HepG2 (cell line): Measurements from ENCODE around the gene RGS8.

ENCODE experiments used
- EHMT2 ChIP-seq: fragments of 200-600 bp; sonication (generic); IDR thresholded peaks from 2 replicates; pipeline ENCODE4 v1.7.0; 2017; ENCODE audit warnings: antibody characterized with exemption, low read depth, low read length, borderline replicate concordance
- FOXA3 ChIP-seq: IDR thresholded peaks from 2 replicates; pipeline ENCODE4 v1.6.1; 2016; ENCODE audit warnings: missing genetic modification reagents, missing compliant biosample characterization
- MAZ ChIP-seq, 2 experiments: sonication (generic) in 1 of 2; formaldehyde crosslinking in 1 of 2; IDR thresholded peaks; 2 replicates each; pipeline versions ENCODE4 v1.5.0 to v1.6.1; 2012 to 2020; ENCODE audit warnings: low read depth in 2 of 2, mild to moderate bottlenecking in 2 of 2, borderline replicate concordance in 1 of 2, improper control_type of control experiment in 1 of 2, low read length in 1 of 2, missing genetic modification reagents in 1 of 2, moderate library complexity in 1 of 2
- NPAS2 ChIP-seq: sonication (generic); formaldehyde crosslinking; IDR thresholded peaks from 2 replicates; pipeline ENCODE4 v1.8.0; 2022; ENCODE audit warnings: mild to moderate bottlenecking, missing genetic modification reagents, borderline replicate concordance
- POLR2A ChIP-seq, 2 experiments: IDR thresholded peaks; 2 replicates each; pipeline ENCODE4 v1.6.1; 2011; ENCODE audit warnings: low read depth in 2 of 2, low read length in 2 of 2, mild to moderate bottlenecking in 1 of 2, moderate library complexity in 1 of 2; ENCODE audit not compliant: insufficient read depth in 1 of 2
- POLR2AphosphoS5 ChIP-seq: IDR thresholded peaks from 2 replicates; pipeline ENCODE4 v1.6.1; 2012; ENCODE audit warnings: low read depth, low read length
- TAF1 ChIP-seq: sonication (generic); formaldehyde crosslinking; IDR thresholded peaks from 2 replicates; pipeline ENCODE4 v1.4.0; 2020; ENCODE audit warnings: missing genetic modification reagents
- ZNF552 ChIP-seq: sonication (generic); formaldehyde crosslinking; IDR thresholded peaks from 2 replicates; pipeline ENCODE4 v1.9.0; 2022; ENCODE audit warnings: missing genetic modification reagents, mild to moderate bottlenecking, borderline replicate concordance
- TF ChIP-seq, protein P1 (sequence below): sonication (generic); formaldehyde crosslinking; IDR thresholded peaks from one replicate; pipeline ENCODE4 v1.5.1; 2020; ENCODE audit warnings: mild to moderate bottlenecking, missing genetic modification reagents; ENCODE audit errors: not compliant biosample characterization
- TF ChIP-seq, protein P2 (sequence below): sonication (generic); formaldehyde crosslinking; IDR thresholded peaks from 2 replicates; pipeline ENCODE4 v1.8.0; 2022; ENCODE audit warnings: mild to moderate bottlenecking, missing genetic modification reagents; ENCODE audit not compliant: insufficient replicate concordance
- TF ChIP-seq, protein P3 (sequence below): sonication (generic); formaldehyde crosslinking; IDR thresholded peaks from 2 replicates; pipeline ENCODE4 v1.5.0; 2020; ENCODE audit warnings: mild to moderate bottlenecking, missing genetic modification reagents, moderate library complexity
- TF ChIP-seq, protein P4 (sequence below): sonication (generic); formaldehyde crosslinking; IDR thresholded peaks from 2 replicates; pipeline ENCODE4 v1.4.0; 2020; ENCODE audit warnings: missing genetic modification reagents

DNA sequence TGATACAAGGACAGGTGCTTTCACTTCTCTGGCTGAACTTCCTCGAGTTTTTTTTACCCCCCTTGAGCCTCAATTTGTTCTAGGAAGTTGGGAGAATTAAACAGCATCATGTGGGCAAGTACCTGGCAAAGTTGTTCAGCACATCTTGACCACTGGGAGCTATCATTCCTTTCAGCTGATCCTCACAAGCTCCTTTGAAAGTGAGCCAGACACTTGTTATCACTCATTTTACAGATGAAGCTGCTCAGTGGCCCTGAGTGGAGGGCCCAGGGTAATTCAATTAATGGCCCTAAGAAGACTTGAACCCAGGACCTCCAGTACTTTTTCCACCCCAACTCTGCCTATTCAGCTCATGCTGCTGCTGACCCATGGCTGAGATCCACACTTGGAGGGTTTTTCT lies 2.0 kb downstream of the RGS8 start:
- TF ChIP-seq POLR2AphosphoS5 (no peak), POLR2A (IDR thresholded peaks at IDR 0.05; ENCODE audit: insufficient read depth in 1 of 2, low read depth in 2 of 2, low read length in 2 of 2) (no peak), TAF1 (CRISPR knock-in tag) (no peak), NPAS2 (CRISPR knock-in tag) (no peak), ZNF552 (no peak), MAZ (IDR thresholded peaks at IDR 0.05; ENCODE audit: borderline replicate concordance, low read depth, low read length) (no peak), MAZ (CRISPR knock-in tag; IDR thresholded peaks at IDR 0.05; ENCODE audit: low read depth) (no peak), EHMT2 (no peak), FOXA3 (no peak)
- TF ChIP-seq, protein P1, sequence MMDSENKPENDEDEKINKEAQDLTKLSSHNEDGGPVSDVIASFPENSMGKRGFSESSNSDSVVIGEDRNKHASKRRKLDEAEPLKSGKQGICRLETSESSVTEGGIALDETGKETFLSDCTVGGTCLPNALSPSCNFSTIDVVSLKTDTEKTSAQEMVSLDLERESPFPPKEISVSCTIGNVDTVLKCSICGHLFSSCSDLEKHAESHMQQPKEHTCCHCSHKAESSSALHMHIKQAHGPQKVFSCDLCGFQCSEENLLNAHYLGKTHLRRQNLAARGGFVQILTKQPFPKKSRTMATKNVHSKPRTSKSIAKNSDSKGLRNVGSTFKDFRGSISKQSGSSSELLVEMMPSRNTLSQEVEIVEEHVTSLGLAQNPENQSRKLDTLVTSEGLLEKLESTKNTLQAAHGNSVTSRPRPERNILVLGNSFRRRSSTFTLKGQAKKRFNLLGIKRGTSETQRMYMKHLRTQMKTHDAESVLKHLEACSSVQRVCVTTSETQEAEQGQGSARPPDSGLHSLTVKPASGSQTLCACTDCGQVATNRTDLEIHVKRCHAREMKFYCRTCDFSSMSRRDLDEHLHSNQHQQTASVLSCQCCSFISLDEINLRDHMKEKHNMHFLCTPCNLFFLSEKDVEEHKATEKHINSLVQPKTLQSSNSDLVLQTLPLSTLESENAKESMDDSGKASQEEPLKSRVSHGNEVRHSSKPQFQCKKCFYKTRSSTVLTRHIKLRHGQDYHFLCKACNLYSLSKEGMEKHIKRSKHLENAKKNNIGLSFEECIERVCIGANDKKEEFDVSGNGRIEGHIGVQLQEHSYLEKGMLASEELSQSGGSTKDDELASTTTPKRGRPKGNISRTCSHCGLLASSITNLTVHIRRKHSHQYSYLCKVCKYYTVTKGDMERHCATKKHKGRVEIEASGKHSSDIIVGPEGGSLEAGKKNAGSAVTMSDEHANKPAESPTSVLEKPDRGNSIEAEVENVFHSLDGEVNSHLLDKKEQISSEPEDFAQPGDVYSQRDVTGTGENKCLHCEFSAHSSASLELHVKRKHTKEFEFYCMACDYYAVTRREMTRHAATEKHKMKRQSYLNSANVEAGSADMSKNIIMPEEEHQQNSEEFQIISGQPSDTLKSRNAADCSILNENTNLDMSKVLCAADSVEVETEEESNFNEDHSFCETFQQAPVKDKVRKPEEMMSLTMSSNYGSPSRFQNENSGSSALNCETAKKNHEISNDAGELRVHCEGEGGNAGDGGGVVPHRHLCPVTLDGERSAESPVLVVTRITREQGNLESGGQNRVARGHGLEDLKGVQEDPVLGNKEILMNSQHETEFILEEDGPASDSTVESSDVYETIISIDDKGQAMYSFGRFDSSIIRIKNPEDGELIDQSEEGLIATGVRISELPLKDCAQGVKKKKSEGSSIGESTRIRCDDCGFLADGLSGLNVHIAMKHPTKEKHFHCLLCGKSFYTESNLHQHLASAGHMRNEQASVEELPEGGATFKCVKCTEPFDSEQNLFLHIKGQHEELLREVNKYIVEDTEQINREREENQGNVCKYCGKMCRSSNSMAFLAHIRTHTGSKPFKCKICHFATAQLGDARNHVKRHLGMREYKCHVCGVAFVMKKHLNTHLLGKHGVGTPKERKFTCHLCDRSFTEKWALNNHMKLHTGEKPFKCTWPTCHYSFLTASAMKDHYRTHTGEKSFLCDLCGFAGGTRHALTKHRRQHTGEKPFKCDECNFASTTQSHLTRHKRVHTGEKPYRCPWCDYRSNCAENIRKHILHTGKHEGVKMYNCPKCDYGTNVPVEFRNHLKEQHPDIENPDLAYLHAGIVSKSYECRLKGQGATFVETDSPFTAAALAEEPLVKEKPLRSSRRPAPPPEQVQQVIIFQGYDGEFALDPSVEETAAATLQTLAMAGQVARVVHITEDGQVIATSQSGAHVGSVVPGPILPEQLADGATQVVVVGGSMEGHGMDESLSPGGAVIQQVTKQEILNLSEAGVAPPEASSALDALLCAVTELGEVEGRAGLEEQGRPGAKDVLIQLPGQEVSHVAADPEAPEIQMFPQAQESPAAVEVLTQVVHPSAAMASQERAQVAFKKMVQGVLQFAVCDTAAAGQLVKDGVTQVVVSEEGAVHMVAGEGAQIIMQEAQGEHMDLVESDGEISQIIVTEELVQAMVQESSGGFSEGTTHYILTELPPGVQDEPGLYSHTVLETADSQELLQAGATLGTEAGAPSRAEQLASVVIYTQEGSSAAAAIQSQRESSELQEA (CRISPR knock-in tag), result no peak
- TF ChIP-seq, protein P2, sequence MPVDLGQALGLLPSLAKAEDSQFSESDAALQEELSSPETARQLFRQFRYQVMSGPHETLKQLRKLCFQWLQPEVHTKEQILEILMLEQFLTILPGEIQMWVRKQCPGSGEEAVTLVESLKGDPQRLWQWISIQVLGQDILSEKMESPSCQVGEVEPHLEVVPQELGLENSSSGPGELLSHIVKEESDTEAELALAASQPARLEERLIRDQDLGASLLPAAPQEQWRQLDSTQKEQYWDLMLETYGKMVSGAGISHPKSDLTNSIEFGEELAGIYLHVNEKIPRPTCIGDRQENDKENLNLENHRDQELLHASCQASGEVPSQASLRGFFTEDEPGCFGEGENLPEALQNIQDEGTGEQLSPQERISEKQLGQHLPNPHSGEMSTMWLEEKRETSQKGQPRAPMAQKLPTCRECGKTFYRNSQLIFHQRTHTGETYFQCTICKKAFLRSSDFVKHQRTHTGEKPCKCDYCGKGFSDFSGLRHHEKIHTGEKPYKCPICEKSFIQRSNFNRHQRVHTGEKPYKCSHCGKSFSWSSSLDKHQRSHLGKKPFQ (CRISPR knock-in tag), result no peak
- TF ChIP-seq, protein P3, sequence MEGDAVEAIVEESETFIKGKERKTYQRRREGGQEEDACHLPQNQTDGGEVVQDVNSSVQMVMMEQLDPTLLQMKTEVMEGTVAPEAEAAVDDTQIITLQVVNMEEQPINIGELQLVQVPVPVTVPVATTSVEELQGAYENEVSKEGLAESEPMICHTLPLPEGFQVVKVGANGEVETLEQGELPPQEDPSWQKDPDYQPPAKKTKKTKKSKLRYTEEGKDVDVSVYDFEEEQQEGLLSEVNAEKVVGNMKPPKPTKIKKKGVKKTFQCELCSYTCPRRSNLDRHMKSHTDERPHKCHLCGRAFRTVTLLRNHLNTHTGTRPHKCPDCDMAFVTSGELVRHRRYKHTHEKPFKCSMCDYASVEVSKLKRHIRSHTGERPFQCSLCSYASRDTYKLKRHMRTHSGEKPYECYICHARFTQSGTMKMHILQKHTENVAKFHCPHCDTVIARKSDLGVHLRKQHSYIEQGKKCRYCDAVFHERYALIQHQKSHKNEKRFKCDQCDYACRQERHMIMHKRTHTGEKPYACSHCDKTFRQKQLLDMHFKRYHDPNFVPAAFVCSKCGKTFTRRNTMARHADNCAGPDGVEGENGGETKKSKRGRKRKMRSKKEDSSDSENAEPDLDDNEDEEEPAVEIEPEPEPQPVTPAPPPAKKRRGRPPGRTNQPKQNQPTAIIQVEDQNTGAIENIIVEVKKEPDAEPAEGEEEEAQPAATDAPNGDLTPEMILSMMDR, result no peak
- TF ChIP-seq, protein P4, sequence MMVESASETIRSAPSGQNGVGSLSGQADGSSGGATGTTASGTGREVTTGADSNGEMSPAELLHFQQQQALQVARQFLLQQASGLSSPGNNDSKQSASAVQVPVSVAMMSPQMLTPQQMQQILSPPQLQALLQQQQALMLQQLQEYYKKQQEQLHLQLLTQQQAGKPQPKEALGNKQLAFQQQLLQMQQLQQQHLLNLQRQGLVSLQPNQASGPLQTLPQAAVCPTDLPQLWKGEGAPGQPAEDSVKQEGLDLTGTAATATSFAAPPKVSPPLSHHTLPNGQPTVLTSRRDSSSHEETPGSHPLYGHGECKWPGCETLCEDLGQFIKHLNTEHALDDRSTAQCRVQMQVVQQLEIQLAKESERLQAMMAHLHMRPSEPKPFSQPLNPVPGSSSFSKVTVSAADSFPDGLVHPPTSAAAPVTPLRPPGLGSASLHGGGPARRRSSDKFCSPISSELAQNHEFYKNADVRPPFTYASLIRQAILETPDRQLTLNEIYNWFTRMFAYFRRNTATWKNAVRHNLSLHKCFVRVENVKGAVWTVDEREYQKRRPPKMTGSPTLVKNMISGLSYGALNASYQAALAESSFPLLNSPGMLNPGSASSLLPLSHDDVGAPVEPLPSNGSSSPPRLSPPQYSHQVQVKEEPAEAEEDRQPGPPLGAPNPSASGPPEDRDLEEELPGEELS, result no peak
